Mesenchymal stem cell (in vitro differentiated cells and primary cell): ENCODE results near the gene APOL5.

Experiments
- DNase-seq: peaks from one replicate; pipeline ENCODE4 v3.0.0-alpha.2; 2013
- H2AFZ ChIP-seq: one replicate; pipeline ENCODE4 v1.6.1; 2013; ENCODE audit warnings: low read depth, mild to moderate bottlenecking, control low read depth, inconsistent platforms, low read length, moderate library complexity
- H2AK5ac ChIP-seq: 2 replicates; pipeline ENCODE4 v1.6.1; 2013; ENCODE audit warnings: low read length, moderate library complexity, mild to moderate bottlenecking, inconsistent platforms; ENCODE audit not compliant: severe bottlenecking
- H2BK120ac ChIP-seq: one replicate; pipeline ENCODE4 v1.6.1; 2013; ENCODE audit warnings: low read depth, mild to moderate bottlenecking, inconsistent platforms, low read length, moderate library complexity
- H2BK12ac ChIP-seq, 2 experiments: one replicate each; pipeline ENCODE4 v1.6.1; 2013; ENCODE audit warnings: inconsistent platforms in 2 of 2, low read length in 2 of 2, mild to moderate bottlenecking in 2 of 2, moderate library complexity in 2 of 2, control low read depth in 1 of 2
- H2BK15ac ChIP-seq: one replicate; pipeline ENCODE4 v1.6.1; 2013; ENCODE audit warnings: mild to moderate bottlenecking, low read depth, inconsistent platforms; ENCODE audit not compliant: poor library complexity, severe bottlenecking
- H2BK5ac ChIP-seq: 2 replicates; pipeline ENCODE4 v1.6.1; 2013; ENCODE audit warnings: low read depth, mild to moderate bottlenecking, low read length, control low read depth, inconsistent platforms; ENCODE audit not compliant: poor library complexity, severe bottlenecking
- H3K14ac ChIP-seq, 2 experiments: one replicate each; pipeline ENCODE4 v1.6.1; 2013; ENCODE audit warnings: inconsistent platforms in 2 of 2, low read length in 2 of 2, control low read depth in 1 of 2, mild to moderate bottlenecking in 1 of 2, moderate library complexity in 1 of 2
- H3K18ac ChIP-seq, 2 experiments: one replicate each; pipeline ENCODE4 v1.6.1; 2013; ENCODE audit warnings: inconsistent platforms in 2 of 2, low read length in 2 of 2, control low read depth in 1 of 2, low read depth in 1 of 2, mild to moderate bottlenecking in 1 of 2
- H3K23ac ChIP-seq, 2 experiments: one replicate each; pipeline ENCODE4 v1.6.1; 2013; ENCODE audit warnings: inconsistent platforms in 2 of 2, low read length in 2 of 2, mild to moderate bottlenecking in 2 of 2, moderate library complexity in 2 of 2, control low read depth in 1 of 2
- H3K27ac ChIP-seq: 2 replicates; pipeline ENCODE4 v1.5.1; 2013; ENCODE audit warnings: mild to moderate bottlenecking, moderate library complexity, low read length, control low read depth, inconsistent platforms; ENCODE audit not compliant: poor library complexity, severe bottlenecking
- H3K27me3 ChIP-seq, 2 experiments: 2 replicates each; pipeline versions ENCODE4 v1.6.1 to v1.7.0; 2013; ENCODE audit warnings: low read length in 2 of 2, mild to moderate bottlenecking in 2 of 2, moderate library complexity in 2 of 2, control low read depth in 1 of 2, inconsistent platforms in 1 of 2; ENCODE audit not compliant: control insufficient read depth in 1 of 2, insufficient read depth in 1 of 2
- H3K36me3 ChIP-seq, 2 experiments: 2 replicates each; pipeline versions ENCODE4 v1.6.1 to v1.7.0; 2013; ENCODE audit warnings: low read length in 2 of 2, control low read depth in 1 of 2, inconsistent platforms in 1 of 2, low read depth in 1 of 2, mild to moderate bottlenecking in 1 of 2; ENCODE audit not compliant: insufficient read depth in 2 of 2, control insufficient read depth in 1 of 2
- H3K4ac ChIP-seq, 2 experiments: one replicate each; pipeline ENCODE4 v1.6.1; 2013; ENCODE audit warnings: inconsistent platforms in 2 of 2, low read length in 2 of 2, mild to moderate bottlenecking in 2 of 2, moderate library complexity in 2 of 2, control low read depth in 1 of 2, low read depth in 1 of 2
- H3K4me1 ChIP-seq: 2 replicates; pipeline ENCODE4 v1.6.1; 2013; ENCODE audit warnings: low read depth, low read length, control low read depth; ENCODE audit not compliant: control insufficient read depth, insufficient read depth
- H3K4me2 ChIP-seq: 2 replicates; pipeline ENCODE4 v1.6.1; 2013; ENCODE audit warnings: low read length, mild to moderate bottlenecking, inconsistent platforms; ENCODE audit not compliant: poor library complexity, severe bottlenecking
- H3K4me3 ChIP-seq, 2 experiments: 2 replicates each; pipeline versions ENCODE4 v1.5.1 to v1.7.0; 2013; ENCODE audit warnings: low read length in 2 of 2, mild to moderate bottlenecking in 2 of 2, control low read depth in 1 of 2, low read depth in 1 of 2; ENCODE audit not compliant: insufficient read depth in 1 of 2
- H3K79me1 ChIP-seq: replicated peaks from 2 replicates; pipeline ENCODE4 v1.6.1; 2013; ENCODE audit warnings: mild to moderate bottlenecking, control low read depth, low read length, inconsistent platforms; ENCODE audit not compliant: poor library complexity, severe bottlenecking
- H3K9ac ChIP-seq: 2 replicates; pipeline ENCODE4 v1.7.0; 2013; ENCODE audit warnings: mild to moderate bottlenecking, low read length, moderate library complexity
- H3K9me3 ChIP-seq: 2 replicates; pipeline ENCODE4 v1.7.0; 2013; ENCODE audit warnings: mild to moderate bottlenecking, low read length; ENCODE audit not compliant: control insufficient read depth
- H4K8ac ChIP-seq: one replicate; pipeline ENCODE4 v1.6.1; 2013; ENCODE audit warnings: inconsistent platforms, mild to moderate bottlenecking, low read length, moderate library complexity
- H4K91ac ChIP-seq: one replicate; pipeline ENCODE4 v1.6.1; 2013; ENCODE audit warnings: mild to moderate bottlenecking, low read length, inconsistent platforms
- WGBS: methylation state at CpG from one replicate; pipeline ENCODE4 v1.1.7; 2013; ENCODE audit warnings: mixed read lengths; 5-methylcytosine and 5-hydroxymethylcytosine counted together

Gene APOL5

DNA sequence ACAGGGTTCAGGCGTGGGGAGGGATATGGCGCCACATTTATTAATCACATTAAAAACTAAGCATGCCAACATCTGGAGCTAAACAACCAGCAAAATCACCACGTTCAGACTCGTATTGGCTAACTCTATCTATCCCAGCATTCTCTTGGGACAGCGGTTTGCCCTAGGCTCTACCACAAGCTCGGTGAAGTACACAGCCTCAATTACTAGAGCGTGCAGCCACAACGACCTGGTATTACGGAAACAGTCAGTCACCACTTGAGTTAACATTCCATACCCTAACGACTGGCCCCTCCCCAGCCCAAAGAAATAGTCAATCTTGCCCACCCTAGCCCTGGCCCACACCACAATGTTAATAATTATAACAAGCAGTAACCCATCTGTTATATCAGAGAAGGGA, 32.1 kb downstream of the APOL5 start:
- DNase-seq = peak; percentile 41
- Histone ChIP-seq H3K27ac (peak overlapping the region; percentile 26), H3K9ac (no peak overlapping the region), H3K4me2 (no peak overlapping the region), H3K4ac (no peak overlapping the region), H3K36me3 (peaks cover 15 to 67% of the 10 kb centered on the region in 2 experiments), H3K9me3 (no peaks in the 10 kb centered on the region), H4K91ac (no peak overlapping the region), H2BK12ac (no peak overlapping the region), H3K4me1 (peaks cover 3% of the 10 kb centered on the region), H2BK120ac (no peak overlapping the region), H3K27me3 (no peaks in the 10 kb centered on the region), H3K23ac (no peak overlapping the region), H2BK5ac (no peak overlapping the region), H3K79me1 (peaks cover 20% of the 10 kb centered on the region), H2AFZ (no peak overlapping the region), H3K14ac (no peak overlapping the region), H2BK15ac (no peak overlapping the region), H2AK5ac (no peak overlapping the region), H3K18ac (peak overlapping the region in 1 of 2 experiments; percentile 57), H3K4me3 (no peak overlapping the region), H4K8ac (no peak overlapping the region)
- WGBS = 78% methylated on average over 9 of the region's 10 CpGs

- H3K18ac ChIP-seq = no peak overlapping the region
- H3K79me1 ChIP-seq = peaks cover 11% of the 10 kb centered on the region
- peak overlapping the region; percentile 19 for H3K9ac ChIP-seq
- H2BK5ac ChIP-seq = no peak overlapping the region
- peak overlapping the region; percentile 59 for H2AK5ac ChIP-seq
- no peak overlapping the region for H3K4me3 ChIP-seq
- WGBS = 100% methylated on average over 5 of the region's 5 CpGs
- H4K8ac ChIP-seq = peak overlapping the region; percentile 37
- no peak overlapping the region for H2BK15ac ChIP-seq
- peaks cover 3% of the 10 kb centered on the region for H3K4me1 ChIP-seq
- H3K9me3 ChIP-seq = no peaks in the 10 kb centered on the region
- H2BK12ac ChIP-seq = no peak overlapping the region
- no peak overlapping the region for H3K14ac ChIP-seq
- H3K36me3 ChIP-seq = peaks cover 12 to 66% of the 10 kb centered on the region in 2 experiments
- H3K4me2 ChIP-seq = no peak overlapping the region
- no peak overlapping the region for H2BK120ac ChIP-seq
- no peak for DNase-seq
- no peak overlapping the region for H3K4ac ChIP-seq
- no peak overlapping the region for H3K23ac ChIP-seq
- no peak overlapping the region for H4K91ac ChIP-seq
- no peak overlapping the region for H2AFZ ChIP-seq
- H3K27ac ChIP-seq = no peak overlapping the region
- no peaks in the 10 kb centered on the region for H3K27me3 ChIP-seq
These were observed 34.6 kb downstream of the APOL5 start for GRCh38 chr22:35752006-35752862.

DNA sequence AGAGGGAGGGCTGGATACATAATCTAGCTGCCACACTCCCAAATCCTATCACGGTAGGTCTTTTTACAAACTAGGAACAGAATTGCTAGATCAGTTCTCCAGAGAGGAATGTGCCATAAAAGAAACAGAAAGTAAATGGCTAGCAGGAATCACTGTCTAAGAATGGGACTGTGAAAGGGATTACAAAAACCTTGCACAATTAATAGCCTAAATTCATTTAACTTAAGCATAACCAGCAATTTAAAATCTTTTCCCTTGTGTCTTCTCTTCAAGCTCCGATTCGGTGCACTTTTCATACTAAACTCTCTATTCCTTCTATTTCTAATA, 35.2 kb downstream of the APOL5 start:
- Histone ChIP-seq H3K9ac (peak overlapping the region; percentile 19), H2BK15ac (no peak overlapping the region), H2AFZ (no peak overlapping the region), H3K79me1 (peaks cover 11% of the 10 kb centered on the region), H4K8ac (no peak overlapping the region), H2BK120ac (no peak overlapping the region), H3K4me3 (no peak overlapping the region), H3K27ac (no peak overlapping the region), H3K4ac (no peak overlapping the region), H3K23ac (no peak overlapping the region), H3K9me3 (no peaks in the 10 kb centered on the region), H3K18ac (no peak overlapping the region), H3K4me2 (no peak overlapping the region), H2BK12ac (no peak overlapping the region), H3K14ac (no peak overlapping the region), H3K27me3 (no peaks in the 10 kb centered on the region), H2AK5ac (no peak overlapping the region), H3K36me3 (peaks cover 12 to 72% of the 10 kb centered on the region in 2 experiments), H2BK5ac (no peak overlapping the region), H3K4me1 (peaks cover 3% of the 10 kb centered on the region), H4K91ac (no peak overlapping the region)
- peak; percentile 52 for DNase-seq
- no CpG with 5 or more reads among the region's 3 CpGs for WGBS

- no peak overlapping the region for H3K14ac ChIP-seq
- H3K27me3 ChIP-seq = no peaks in the 10 kb centered on the region
- H3K18ac ChIP-seq = no peak overlapping the region
- H2AK5ac ChIP-seq = no peak overlapping the region
- H3K9ac ChIP-seq = no peak overlapping the region
- no peak overlapping the region for H2BK15ac ChIP-seq
- H4K91ac ChIP-seq = no peak overlapping the region
- H3K4me1 ChIP-seq = peaks cover 3% of the 10 kb centered on the region
- H4K8ac ChIP-seq = no peak overlapping the region
- no peak for DNase-seq
- H3K23ac ChIP-seq = no peak overlapping the region
- no peak overlapping the region for H2BK12ac ChIP-seq
- no peak overlapping the region for H3K4ac ChIP-seq
- H2AFZ ChIP-seq = no peak overlapping the region
- H3K4me3 ChIP-seq = no peak overlapping the region
- H3K4me2 ChIP-seq = no peak overlapping the region
- H3K79me1 ChIP-seq = peaks cover 11% of the 10 kb centered on the region
- peaks cover 16 to 85% of the 10 kb centered on the region in 2 experiments for H3K36me3 ChIP-seq
- WGBS = no CpG with 5 or more reads among the region's 2 CpGs
- no peak overlapping the region for H3K27ac ChIP-seq
- no peak overlapping the region for H2BK120ac ChIP-seq
- no peak overlapping the region for H2BK5ac ChIP-seq
- no peaks in the 10 kb centered on the region for H3K9me3 ChIP-seq
These were observed 37.1 kb downstream of the APOL5 start for GRCh38 chr22:35754761-35755160.
